SK-N-SH (cell line): ENCODE measurements around the gene RNF112. TPM values are rescaled to one million over a fixed set of nuclear protein-coding genes. Genes with fewer than 3 reads are reported as not detected.

Source experiments
- CTCF ChIA-PET: fragments of 300-600, 350-600 bp; formaldehyde crosslinking; extraction: SDS; loops from one replicate; lab custom pipeline; 2021; lab: Yijun Ruan, JAX
- POLR2A ChIA-PET: fragments of 350-600 bp; sonication (Branson Sonifier 250); formaldehyde crosslinking; extraction: SDS; loops from one replicate; lab custom pipeline; 2020; ENCODE audit warnings: antibody characterized with exemption, inconsistent platforms; lab: Yijun Ruan, JAX
- DNase-seq: peaks from one replicate; pipeline ENCODE4 v3.0.0; 2012
- H2AFZ ChIP-seq: fragments of 200-600 bp; sonication (generic); 2 replicates; pipeline ENCODE4 v1.8.1; 2016; ENCODE audit warnings: antibody characterized with exemption, mild to moderate bottlenecking, low read depth
- H3F3A ChIP-seq: fragments of 200-600 bp; sonication (generic); replicated peaks from 2 replicates; pipeline ENCODE3; 2016; ENCODE audit warnings: antibody characterized with exemption, mild to moderate bottlenecking; ENCODE audit not compliant: insufficient read depth
- H3K27ac ChIP-seq, 2 experiments: fragments of 200-500 bp in 1 of 2; fragments of 200-600 bp in 1 of 2; sonication (Bioruptor generic) in 1 of 2; sonication (generic), shearing (Covaris generic) in 1 of 2; 2 replicates each; pipeline versions ENCODE4 v1.5.1 to v1.6.1; 2014 to 2016; ENCODE audit warnings: low read depth in 2 of 2, inconsistent platforms in 1 of 2, low read length in 1 of 2, mild to moderate bottlenecking in 1 of 2, mixed read lengths in 1 of 2
- H3K27me3 ChIP-seq: fragments of 200-600 bp; sonication (generic), shearing (Covaris generic); 2 replicates; pipeline ENCODE4 v1.6.1; 2016; ENCODE audit warnings: mixed run types; ENCODE audit not compliant: insufficient read depth
- H3K36me3 ChIP-seq, 2 experiments: fragments of 200-500 bp in 1 of 2; fragments of 200-600 bp in 1 of 2; sonication (Bioruptor generic) in 1 of 2; sonication (generic) in 1 of 2; replicated peaks in 1 of 2; 2 replicates each; pipeline versions ENCODE3 to v1.5.1; 2014 to 2016; ENCODE audit warnings: low read length in 1 of 2, mild to moderate bottlenecking in 1 of 2; ENCODE audit not compliant: insufficient read depth in 2 of 2, control insufficient read depth in 1 of 2
- H3K4me1 ChIP-seq, 2 experiments: fragments of 200-500 bp in 1 of 2; fragments of 200-600 bp in 1 of 2; sonication (Bioruptor generic) in 1 of 2; sonication (generic), shearing (Covaris generic) in 1 of 2; 2 replicates each; pipeline versions ENCODE4 v1.5.1 to v1.6.1; 2014 to 2016; ENCODE audit warnings: low read depth in 1 of 2, low read length in 1 of 2, mixed run types in 1 of 2; ENCODE audit not compliant: insufficient read depth in 2 of 2, control insufficient read depth in 1 of 2
- H3K4me2 ChIP-seq: fragments of 200-600 bp; sonication (generic), shearing (Covaris generic); 2 replicates; pipeline ENCODE4 v1.6.1; 2017; ENCODE audit warnings: mixed run types
- H3K4me3 ChIP-seq, 2 experiments: fragments of 200-500 bp in 1 of 2; fragments of 200-600 bp in 1 of 2; sonication (Bioruptor generic) in 1 of 2; sonication (generic), shearing (Covaris generic) in 1 of 2; 2 replicates each; pipeline versions ENCODE4 v1.5.1 to v1.8.1; 2014 to 2016; ENCODE audit warnings: low read depth in 2 of 2, inconsistent platforms in 1 of 2, low read length in 1 of 2, mild to moderate bottlenecking in 1 of 2, mixed read lengths in 1 of 2, moderate library complexity in 1 of 2
- H3K79me2 ChIP-seq: fragments of 200-600 bp; sonication (generic); 2 replicates; pipeline ENCODE4 v1.8.1; 2017; ENCODE audit warnings: mild to moderate bottlenecking; ENCODE audit not compliant: insufficient read depth
- H3K9ac ChIP-seq: fragments of 200-600 bp; sonication (generic); 2 replicates; pipeline ENCODE4 v1.6.1; 2017; ENCODE audit warnings: mixed run types
- H3K9me2 ChIP-seq: fragments of 200-600 bp; sonication (generic); 2 replicates; pipeline ENCODE4 v1.6.1; 2017; ENCODE audit warnings: mixed run types
- H3K9me3 ChIP-seq: fragments of 200-600 bp; sonication (generic); 2 replicates; pipeline ENCODE4 v1.6.1; 2017; ENCODE audit warnings: mixed run types, mild to moderate bottlenecking, moderate library complexity
- H4K20me1 ChIP-seq: fragments of 200-600 bp; sonication (generic); 2 replicates; pipeline ENCODE4 v1.6.1; 2017; ENCODE audit warnings: mild to moderate bottlenecking, mixed run types; ENCODE audit not compliant: insufficient read depth
- CHD2 ChIP-seq: fragments of 150-350 bp; IDR thresholded peaks from 2 replicates; pipeline ENCODE4 v1.6.1; 2018; ENCODE audit warnings: low read length; ENCODE audit not compliant: partially characterized antibody
- ELF1 ChIP-seq: IDR thresholded peaks from 2 replicates; pipeline ENCODE4 v1.4.0; 2012
- EP300 ChIP-seq, 2 experiments: IDR thresholded peaks; 2 replicates each; pipeline versions ENCODE4 v1.4.0 to v1.6.1; 2012; ENCODE audit warnings: borderline replicate concordance in 1 of 2, low read depth in 1 of 2, low read length in 1 of 2
- EZH2phosphoT487 ChIP-seq: fragments of 200-600 bp; sonication (generic); IDR thresholded peaks from 2 replicates; pipeline ENCODE4 v1.6.1; 2017; ENCODE audit warnings: low read depth, mixed run types, mild to moderate bottlenecking, antibody characterized with exemption, moderate library complexity, borderline replicate concordance
- FOSL2 ChIP-seq: IDR thresholded peaks from 2 replicates; pipeline ENCODE4 v1.4.0; 2012; ENCODE audit warnings: low read depth, mild to moderate bottlenecking, moderate library complexity, borderline replicate concordance
- FOXJ3 ChIP-seq: sonication (generic); formaldehyde crosslinking; IDR thresholded peaks from 2 replicates; pipeline ENCODE4 v1.5.1; 2020; ENCODE audit warnings: mild to moderate bottlenecking, missing genetic modification reagents
- FOXM1 ChIP-seq: IDR thresholded peaks from 2 replicates; pipeline ENCODE4 v1.4.0; 2012; ENCODE audit warnings: low read depth, mild to moderate bottlenecking
- GABPA ChIP-seq: IDR thresholded peaks from 2 replicates; pipeline ENCODE4 v1.4.0; 2012; ENCODE audit warnings: low read depth, mild to moderate bottlenecking
- GATA2 ChIP-seq: sonication (generic); formaldehyde crosslinking; IDR thresholded peaks from 2 replicates; pipeline ENCODE4 v1.5.0; 2020; ENCODE audit warnings: mild to moderate bottlenecking, missing genetic modification reagents
- JUND ChIP-seq: IDR thresholded peaks from 2 replicates; pipeline ENCODE4 v1.4.0; 2012
- MEF2A ChIP-seq: IDR thresholded peaks from 2 replicates; pipeline ENCODE4 v1.4.0; 2012; ENCODE audit warnings: low read depth, borderline replicate concordance
- NFIC ChIP-seq: IDR thresholded peaks from 2 replicates; pipeline ENCODE4 v1.4.0; 2012; ENCODE audit warnings: borderline replicate concordance
- POLR2AphosphoS5 ChIP-seq: IDR thresholded peaks from 2 replicates; pipeline ENCODE4 v1.6.1; 2012; ENCODE audit warnings: low read depth, low read length
- RAD21 ChIP-seq: IDR thresholded peaks from 2 replicates; pipeline ENCODE4 v1.6.1; 2012; ENCODE audit warnings: mild to moderate bottlenecking, low read length
- RFX5 ChIP-seq: IDR thresholded peaks from 2 replicates; pipeline ENCODE4 v1.6.1; 2012; ENCODE audit warnings: mild to moderate bottlenecking, improper control_type of control experiment, low read length
- RXRA ChIP-seq: IDR thresholded peaks from 2 replicates; pipeline ENCODE4 v1.4.0; 2012; ENCODE audit warnings: low read depth, mild to moderate bottlenecking, borderline replicate concordance
- SIN3A ChIP-seq: IDR thresholded peaks from 2 replicates; pipeline ENCODE4 v1.6.1; 2012; ENCODE audit warnings: low read depth, mild to moderate bottlenecking, low read length, moderate library complexity, borderline replicate concordance
- TAF1 ChIP-seq: IDR thresholded peaks from 2 replicates; pipeline ENCODE4 v1.6.1; 2012; ENCODE audit warnings: low read depth, mild to moderate bottlenecking, low read length, moderate library complexity, borderline replicate concordance
- TEAD4 ChIP-seq: IDR thresholded peaks from 2 replicates; pipeline ENCODE4 v1.4.0; 2012; ENCODE audit warnings: mild to moderate bottlenecking, borderline replicate concordance; ENCODE audit not compliant: insufficient read depth
- YY1 ChIP-seq: IDR thresholded peaks from 2 replicates; pipeline ENCODE4 v1.4.0; 2012; ENCODE audit warnings: low read depth, mild to moderate bottlenecking
- WGBS: methylation state at CpG from one replicate; pipeline ENCODE4 v1.1.6; 2017; ENCODE audit warnings: low lambda C conversion rate; 5-methylcytosine and 5-hydroxymethylcytosine counted together
- polyA plus RNA-seq, 3 experiments: library from polyadenylated mRNA; depleted of rRNA; stranded (reverse); fragments of >200 nt; gene quantifications; 2 replicates each; pipeline ENCODE4 v1.2.3, GENCODE V29; 2012
- TF ChIP-seq, protein P1 (sequence below): IDR thresholded peaks from 2 replicates; pipeline ENCODE4 v1.4.0; 2012; ENCODE audit warnings: low read depth, borderline replicate concordance
- TF ChIP-seq, protein P2 (sequence below): IDR thresholded peaks from 2 replicates; pipeline ENCODE4 v1.4.0; 2012; ENCODE audit warnings: low read depth, borderline replicate concordance
- TF ChIP-seq, protein P3 (sequence below): fragments of 150-350 bp; IDR thresholded peaks from 2 replicates; pipeline ENCODE4 v1.6.1; 2016; ENCODE audit warnings: mild to moderate bottlenecking, low read depth, low read length

Gene RNF112
- polyA plus RNA-seq, 1 of the 3 experiments (the other 2 are of a cell fraction), result 22.6 TPM

DNA sequence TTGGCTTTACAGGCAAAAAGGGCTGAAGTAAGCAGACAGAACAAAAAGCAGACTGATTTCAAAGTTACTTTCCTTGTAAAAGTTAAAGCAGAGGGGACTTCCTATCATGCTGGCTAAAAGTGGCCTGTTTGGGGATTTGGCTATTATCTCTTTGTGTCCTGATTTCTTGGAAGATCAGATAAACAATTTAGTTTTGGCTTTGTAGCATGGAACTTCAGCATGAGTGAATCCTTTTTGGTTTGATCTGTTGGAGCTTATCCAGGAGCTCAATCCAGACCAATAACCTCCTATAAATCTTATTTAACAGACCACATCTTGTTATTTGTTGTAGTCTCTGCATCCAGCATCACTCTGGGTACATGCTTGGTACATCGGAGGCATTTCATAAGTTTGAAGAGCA, 8.9 kb upstream of the RNF112 start:
- Histone ChIP-seq H3K9me2 (no peaks in the 10 kb centered on the region), H3K4me2 (no peak overlapping the region), H3K27ac (peak overlapping the region in 1 of 2 experiments; percentile 80; a peak in 2 of 4 replicates), H3K27me3 (no peaks in the 10 kb centered on the region), H4K20me1 (no peaks in the 10 kb centered on the region), H3K9me3 (no peaks in the 10 kb centered on the region), H3K4me3 (no peak overlapping the region), H2AFZ (no peak overlapping the region), H3K4me1 (peaks cover 13 to 35% of the 10 kb centered on the region in 2 experiments; a peak in 3 of 4 replicates), H3K9ac (no peak overlapping the region), H3K36me3 (no peaks in the 10 kb centered on the region), H3K79me2 (no peaks in the 10 kb centered on the region), H3F3A (no peaks in the 10 kb centered on the region)
- no peak for DNase-seq
- ChIA-PET CTCF (interaction anchor here (0.7 to 3.6 kb wide), 5 partner anchors 8 to 1550 kb away, joined by 3 to 16 read pairs (median 5); partner anchors contain the start of gene B9D1), POLR2A (interaction anchor here (1.0 to 2.8 kb wide), 2 partner anchors 15 to 25 kb away, joined by 5 to 12 read pairs; partner anchors contain the start of gene MFAP4)
- TF ChIP-seq, protein P1, sequence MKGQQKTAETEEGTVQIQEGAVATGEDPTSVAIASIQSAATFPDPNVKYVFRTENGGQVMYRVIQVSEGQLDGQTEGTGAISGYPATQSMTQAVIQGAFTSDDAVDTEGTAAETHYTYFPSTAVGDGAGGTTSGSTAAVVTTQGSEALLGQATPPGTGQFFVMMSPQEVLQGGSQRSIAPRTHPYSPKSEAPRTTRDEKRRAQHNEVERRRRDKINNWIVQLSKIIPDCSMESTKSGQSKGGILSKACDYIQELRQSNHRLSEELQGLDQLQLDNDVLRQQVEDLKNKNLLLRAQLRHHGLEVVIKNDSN, result no peak
- TF ChIP-seq, protein P2, sequence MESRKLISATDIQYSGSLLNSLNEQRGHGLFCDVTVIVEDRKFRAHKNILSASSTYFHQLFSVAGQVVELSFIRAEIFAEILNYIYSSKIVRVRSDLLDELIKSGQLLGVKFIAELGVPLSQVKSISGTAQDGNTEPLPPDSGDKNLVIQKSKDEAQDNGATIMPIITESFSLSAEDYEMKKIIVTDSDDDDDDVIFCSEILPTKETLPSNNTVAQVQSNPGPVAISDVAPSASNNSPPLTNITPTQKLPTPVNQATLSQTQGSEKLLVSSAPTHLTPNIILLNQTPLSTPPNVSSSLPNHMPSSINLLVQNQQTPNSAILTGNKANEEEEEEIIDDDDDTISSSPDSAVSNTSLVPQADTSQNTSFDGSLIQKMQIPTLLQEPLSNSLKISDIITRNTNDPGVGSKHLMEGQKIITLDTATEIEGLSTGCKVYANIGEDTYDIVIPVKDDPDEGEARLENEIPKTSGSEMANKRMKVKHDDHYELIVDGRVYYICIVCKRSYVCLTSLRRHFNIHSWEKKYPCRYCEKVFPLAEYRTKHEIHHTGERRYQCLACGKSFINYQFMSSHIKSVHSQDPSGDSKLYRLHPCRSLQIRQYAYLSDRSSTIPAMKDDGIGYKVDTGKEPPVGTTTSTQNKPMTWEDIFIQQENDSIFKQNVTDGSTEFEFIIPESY, result no peak
- TF ChIP-seq NFIC, result peak; percentile 29; the same call in 1 of the 2 replicates
- TF ChIP-seq POLR2AphosphoS5, result no peak
- TF ChIP-seq GATA2 (CRISPR knock-in tag), result peak; percentile 27; the same call in 1 of the 2 replicates
- peak in 1 of 2 experiments; percentile 46; a peak in 2 of 4 replicates for TF ChIP-seq EP300 (IDR thresholded peaks at IDR 0.05; ENCODE audit: borderline replicate concordance in 1 of 2, low read depth in 1 of 2, low read length in 1 of 2)
- no peak for TF ChIP-seq TAF1
- no peak for TF ChIP-seq EZH2phosphoT487
- TF ChIP-seq, protein P3, sequence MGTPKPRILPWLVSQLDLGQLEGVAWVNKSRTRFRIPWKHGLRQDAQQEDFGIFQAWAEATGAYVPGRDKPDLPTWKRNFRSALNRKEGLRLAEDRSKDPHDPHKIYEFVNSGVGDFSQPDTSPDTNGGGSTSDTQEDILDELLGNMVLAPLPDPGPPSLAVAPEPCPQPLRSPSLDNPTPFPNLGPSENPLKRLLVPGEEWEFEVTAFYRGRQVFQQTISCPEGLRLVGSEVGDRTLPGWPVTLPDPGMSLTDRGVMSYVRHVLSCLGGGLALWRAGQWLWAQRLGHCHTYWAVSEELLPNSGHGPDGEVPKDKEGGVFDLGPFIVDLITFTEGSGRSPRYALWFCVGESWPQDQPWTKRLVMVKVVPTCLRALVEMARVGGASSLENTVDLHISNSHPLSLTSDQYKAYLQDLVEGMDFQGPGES, result no peak
- 29% methylated on average over 1 of the region's 1 CpG for WGBS

DNA sequence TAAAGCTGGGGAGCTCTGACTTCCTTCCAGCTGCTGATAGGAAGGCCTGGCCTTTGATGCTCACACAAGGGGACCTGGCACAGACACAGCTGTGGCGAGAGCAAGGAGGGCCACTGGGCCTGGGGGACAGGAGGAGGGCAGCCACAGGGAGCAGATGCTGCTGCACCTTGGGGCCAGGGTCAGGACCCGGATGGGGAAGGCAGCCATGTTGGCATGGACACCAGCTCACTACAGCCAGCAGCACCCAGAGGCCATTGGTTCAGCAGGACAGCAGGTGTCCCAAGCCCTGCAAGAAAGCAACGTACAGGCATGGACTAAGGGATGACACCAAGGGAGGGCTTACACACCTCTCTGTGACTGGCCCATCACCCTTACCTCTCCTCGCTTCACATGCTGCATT, 8.0 kb upstream of the RNF112 start:
- H3K4me3 ChIP-seq, result no peak overlapping the region
- ChIA-PET POLR2A (interaction anchor here (2.8 kb wide), 1 partner anchor 16 kb away, joined by 12 read pairs; the partner anchor contains the start of gene MFAP4), CTCF (interaction anchor here (0.9 to 2.9 kb wide), 4 partner anchors 7 to 44 kb away, joined by 3 to 10 read pairs (median 4); no protein-coding TSS in a partner anchor)
- no peak overlapping the region for H3K4me2 ChIP-seq
- peaks cover 8 to 31% of the 10 kb centered on the region in 2 experiments; a peak in 3 of 4 replicates for H3K4me1 ChIP-seq
- no peaks in the 10 kb centered on the region for H4K20me1 ChIP-seq
- no peak overlapping the region for H2AFZ ChIP-seq
- no peaks in the 10 kb centered on the region for H3F3A ChIP-seq
- no peak for DNase-seq
- no peaks in the 10 kb centered on the region for H3K9me2 ChIP-seq
- TF ChIP-seq YY1 (no peak), MEF2A (no peak), JUND (no peak), GABPA (no peak), CHD2 (no peak), EP300 (IDR thresholded peaks at IDR 0.05; ENCODE audit: borderline replicate concordance in 1 of 2, low read depth in 1 of 2, low read length in 1 of 2) (no peak), FOXJ3 (no peak), FOXM1 (no peak), RAD21 (no peak), RFX5 (no peak), SIN3A (no peak), RXRA (no peak), ELF1 (no peak), FOSL2 (no peak), TEAD4 (no peak)
- TF ChIP-seq, protein P2, result no peak
- H3K9ac ChIP-seq, result no peak overlapping the region
- WGBS, result 90% methylated on average over 2 of the region's 4 CpGs
- peak overlapping the region in 1 of 2 experiments; percentile 80; a peak in 2 of 4 replicates for H3K27ac ChIP-seq
- H3K79me2 ChIP-seq, result no peaks in the 10 kb centered on the region
- H3K36me3 ChIP-seq, result no peaks in the 10 kb centered on the region
- no peaks in the 10 kb centered on the region for H3K27me3 ChIP-seq
- H3K9me3 ChIP-seq, result no peaks in the 10 kb centered on the region
